ENCODE data around the gene SYNE1.

GRCh38 chr6:152380351-152380767, 256.8 kb downstream of the SYNE1 start:
- no peak for TF ChIP-seq CTCF (IDR thresholded peaks at IDR 0.05; ENCODE audit: insufficient read depth, low read length, poor library complexity, severe bottlenecking)
- TF ChIP-seq EZH2phosphoT487 (conservative IDR thresholded peaks at IDR 0.05; ENCODE audit: low read length) = no peak

Measured in SU-DHL-6 (cell line).